IMR-90 (cell line): ENCODE data around the gene USP31. TPM values are rescaled to one million over a fixed set of nuclear protein-coding genes. Genes with fewer than 3 reads are reported as not detected.

Source experiments
- ATAC-seq: fragments of 200-7000 bp; cut with Tn5 transposase; 2 replicates; pipeline ENCODE4 v1.9.1; 2020; ENCODE audit warnings: low read depth, mild to moderate bottlenecking, moderate library complexity
- BruUV-seq: library from RNA; stranded (reverse); fragments of 400-500 nt; replicated peaks from 2 replicates; lab custom pipeline; 2021; lab: Mats Ljungman, UMichigan
- CTCF ChIA-PET: fragments of 300-600 bp; formaldehyde crosslinking; extraction: SDS; loops from one replicate; lab custom pipeline; 2021; ENCODE audit warnings: antibody characterized with exemption; lab: Yijun Ruan, JAX
- POLR2A ChIA-PET: fragments of 300-600 bp; sonication (Branson Sonifier 250); formaldehyde crosslinking; loops from one replicate; lab custom pipeline; 2022; ENCODE audit warnings: antibody characterized with exemption; ENCODE audit not compliant: unreplicated experiment; lab: Charles Lee
- DNase-seq: peaks from one replicate; pipeline ENCODE4 v3.0.0; 2013
- H2AFZ ChIP-seq: replicated peaks from 2 replicates; pipeline ENCODE3; 2013; ENCODE audit warnings: low read length, mild to moderate bottlenecking; ENCODE audit not compliant: poor library complexity
- H2AK5ac ChIP-seq: 2 replicates; pipeline ENCODE4 v1.6.1; 2013; ENCODE audit warnings: low read depth, low read length, inconsistent platforms
- H2AK9ac ChIP-seq: replicated peaks from 2 replicates; pipeline ENCODE3; 2013; ENCODE audit warnings: mild to moderate bottlenecking, low read depth, low read length, moderate library complexity; ENCODE audit not compliant: poor library complexity
- H2BK120ac ChIP-seq: 2 replicates; pipeline ENCODE4 v1.6.1; 2013; ENCODE audit warnings: low read depth, low read length, inconsistent platforms
- H2BK15ac ChIP-seq: 3 replicates; pipeline ENCODE4 v1.6.1; 2013; ENCODE audit warnings: low read depth, low read length, inconsistent platforms
- H2BK20ac ChIP-seq: 2 replicates; pipeline ENCODE4 v1.6.1; 2013; ENCODE audit warnings: low read depth, mild to moderate bottlenecking, inconsistent platforms, low read length, moderate library complexity
- H2BK5ac ChIP-seq: 2 replicates; pipeline ENCODE4 v1.6.1; 2013; ENCODE audit warnings: mild to moderate bottlenecking, low read depth, low read length, inconsistent platforms; ENCODE audit not compliant: poor library complexity, severe bottlenecking
- H3K14ac ChIP-seq: replicated peaks from 2 replicates; pipeline ENCODE4 v1.6.1; 2013; ENCODE audit warnings: low read depth, low read length, inconsistent platforms
- H3K18ac ChIP-seq: 2 replicates; pipeline ENCODE4 v1.6.1; 2013; ENCODE audit warnings: low read depth, low read length, control low read depth
- H3K23ac ChIP-seq: 2 replicates; pipeline ENCODE4 v1.6.1; 2013; ENCODE audit warnings: low read depth, low read length, inconsistent platforms
- H3K27ac ChIP-seq: 2 replicates; pipeline ENCODE4 v1.5.1; 2013; ENCODE audit warnings: mild to moderate bottlenecking, control low read depth, low read length; ENCODE audit not compliant: insufficient read depth
- H3K27me3 ChIP-seq: 2 replicates; pipeline ENCODE4 v1.6.1; 2013; ENCODE audit warnings: low read length; ENCODE audit not compliant: control insufficient read depth, insufficient read depth
- H3K36me3 ChIP-seq: 2 replicates; pipeline ENCODE4 v1.6.1; 2013; ENCODE audit warnings: low read length, mixed read lengths; ENCODE audit not compliant: control insufficient read depth, insufficient read depth
- H3K4ac ChIP-seq: 2 replicates; pipeline ENCODE4 v1.6.1; 2013; ENCODE audit warnings: low read depth, low read length, inconsistent platforms
- H3K4me1 ChIP-seq: 2 replicates; pipeline ENCODE4 v1.6.1; 2013; ENCODE audit warnings: low read length, mixed read lengths; ENCODE audit not compliant: control insufficient read depth, insufficient read depth
- H3K4me2 ChIP-seq: 2 replicates; pipeline ENCODE4 v1.6.1; 2013; ENCODE audit warnings: low read depth, mild to moderate bottlenecking, control low read depth, low read length, moderate library complexity
- H3K4me3 ChIP-seq: 2 replicates; pipeline ENCODE4 v1.5.1; 2013; ENCODE audit warnings: low read depth, mild to moderate bottlenecking, control low read depth, low read length, moderate library complexity; ENCODE audit not compliant: insufficient read depth
- H3K56ac ChIP-seq: 2 replicates; pipeline ENCODE4 v1.6.1; 2013; ENCODE audit warnings: low read length, inconsistent platforms; ENCODE audit not compliant: insufficient read depth; ENCODE audit errors: extremely low read depth
- H3K79me1 ChIP-seq, 2 experiments: 2 replicates each; pipeline ENCODE4 v1.6.1; 2013; ENCODE audit warnings: low read length in 2 of 2, inconsistent platforms in 1 of 2, low read depth in 1 of 2
- H3K9ac ChIP-seq: 2 replicates; pipeline ENCODE4 v1.6.1; 2013; ENCODE audit warnings: low read depth, low read length, control low read depth
- H3K9me1 ChIP-seq: 2 replicates; pipeline ENCODE4 v1.6.1; 2013; ENCODE audit warnings: low read length, inconsistent platforms; ENCODE audit not compliant: insufficient read depth
- H3K9me3 ChIP-seq: 2 replicates; pipeline ENCODE4 v1.6.1; 2013; ENCODE audit warnings: low read length; ENCODE audit not compliant: control insufficient read depth, insufficient read depth
- H4K20me1 ChIP-seq: 2 replicates; pipeline ENCODE4 v1.6.1; 2013; ENCODE audit warnings: low read length, inconsistent platforms; ENCODE audit not compliant: insufficient read depth
- H4K5ac ChIP-seq: 2 replicates; pipeline ENCODE4 v1.6.1; 2013; ENCODE audit warnings: mild to moderate bottlenecking, low read depth, low read length, control low read depth
- H4K8ac ChIP-seq, 2 experiments: 2 replicates each; pipeline ENCODE4 v1.6.1; 2013; ENCODE audit warnings: low read depth in 2 of 2, low read length in 2 of 2, control low read depth in 1 of 2, inconsistent platforms in 1 of 2
- H4K91ac ChIP-seq: 2 replicates; pipeline ENCODE4 v1.6.1; 2013; ENCODE audit warnings: low read depth, low read length, inconsistent platforms; ENCODE audit not compliant: insufficient read depth
- BHLHE40 ChIP-seq: fragments of 150-350 bp; IDR thresholded peaks from 2 replicates; pipeline ENCODE4 v1.6.1; 2016; ENCODE audit warnings: mild to moderate bottlenecking, low read depth, low read length
- CTCF ChIP-seq: conservative IDR thresholded peaks from 2 replicates; pipeline ENCODE4 v1.5.1; 2012; ENCODE audit warnings: mild to moderate bottlenecking, low read depth, low read length, improper control_type of control experiment
- ELK1 ChIP-seq: fragments of 150-350 bp; IDR thresholded peaks from 2 replicates; pipeline ENCODE4 v1.6.1; 2016; ENCODE audit warnings: low read depth, mild to moderate bottlenecking, low read length, moderate library complexity, borderline replicate concordance
- MAFK ChIP-seq: IDR thresholded peaks from 2 replicates; pipeline ENCODE4 v1.6.1; 2012; ENCODE audit warnings: low read depth, low read length, improper control_type of control experiment
- MAZ ChIP-seq: IDR thresholded peaks from 2 replicates; pipeline ENCODE4 v1.6.1; 2012; ENCODE audit warnings: low read depth, mild to moderate bottlenecking, low read length, improper control_type of control experiment, moderate library complexity, borderline replicate concordance
- MXI1 ChIP-seq: IDR thresholded peaks from 2 replicates; pipeline ENCODE4 v1.6.1; 2012; ENCODE audit warnings: low read depth, mild to moderate bottlenecking, low read length, moderate library complexity, borderline replicate concordance
- RAD21 ChIP-seq: IDR thresholded peaks from 2 replicates; pipeline ENCODE4 v1.6.1; 2012; ENCODE audit warnings: low read length, improper control_type of control experiment
- RFX5 ChIP-seq: IDR thresholded peaks from 2 replicates; pipeline ENCODE4 v1.8.0; 2012; ENCODE audit warnings: low read depth, mild to moderate bottlenecking, low read length, moderate library complexity
- SMC3 ChIP-seq: fragments of 150-350 bp; IDR thresholded peaks from 2 replicates; pipeline ENCODE4 v1.6.1; 2016; ENCODE audit warnings: low read depth, mild to moderate bottlenecking, antibody characterized with exemption, low read length, moderate library complexity
- USF2 ChIP-seq: fragments of 150-350 bp; IDR thresholded peaks from 2 replicates; pipeline ENCODE4 v1.6.1; 2017; ENCODE audit warnings: mild to moderate bottlenecking, antibody characterized with exemption, low read length, low read depth
- WGBS, 2 experiments: methylation state at CpG; one replicate each; pipeline versions ENCODE4 v1.1.5 to v1.1.7; 2013; ENCODE audit warnings: missing lambda C conversion rate in 2 of 2; ENCODE audit not compliant: insufficient read length in 1 of 2; ENCODE audit errors: extremely low coverage in 2 of 2; 5-methylcytosine and 5-hydroxymethylcytosine counted together
- dilution Hi-C: fragments of 300-500 bp; cut with HindIII; formaldehyde crosslinking; loops from one replicate; pipeline ENCODE4 v1.14.3; 2018; ENCODE audit warnings: low sequenced_read_pairs; ENCODE audit not compliant: unreplicated experiment
- in situ Hi-C: fragments of 300-500 bp; cut with MboI; formaldehyde crosslinking; loops from 3 replicates; pipeline ENCODE4 v1.14.3; 2019; ENCODE audit warnings: low sequenced_read_pairs, inconsistent platforms, mixed read lengths
- intact Hi-C: fragments of 100-400 bp; cut with micrococcal nuclease; formaldehyde crosslinking; loops from 2 replicates; pipeline ENCODE4 v1.10.0; 2022
- polyA plus RNA-seq, 3 experiments: library from polyadenylated mRNA; depleted of rRNA; stranded (reverse); fragments of >200 nt; gene quantifications; 2 replicates each; pipeline ENCODE4 v1.2.3, GENCODE V29; 2012; ENCODE audit warnings: low replicate concordance in 1 of 3
- total RNA-seq: library from RNA; depleted of rRNA; stranded (reverse); fragments of >200 nt; gene quantifications from 2 replicates; pipeline ENCODE4 v1.2.3, GENCODE V29; 2012

The USP31 gene
- total and polyA plus RNA-seq, 2 of the 4 experiments (the other 2 are of a cell fraction) = 2.9 to 3.4 TPM

GRCh38 chr16:23025692-23026307, 123.5 kb downstream of the USP31 start:
- no peak overlapping the region for H4K5ac ChIP-seq
- no peaks in the 10 kb centered on the region for H3K4me1 ChIP-seq
- no peak overlapping the region for H2BK120ac ChIP-seq
- no peak overlapping the region for H3K27ac ChIP-seq
- H3K9me3 ChIP-seq = no peaks in the 10 kb centered on the region
- H2BK15ac ChIP-seq = no peak overlapping the region
- BruUV-seq = no TSS peak
- H3K9me1 ChIP-seq = no peaks in the 10 kb centered on the region
- H3K4ac ChIP-seq = no peak overlapping the region
- no peak overlapping the region for H4K91ac ChIP-seq
- intact Hi-C loops (no loop called here), in situ Hi-C loops (no loop called here), dilution Hi-C loops (no loop called here)
- no peak for TF ChIP-seq SMC3
- no peak for TF ChIP-seq RFX5
- TF ChIP-seq BHLHE40 = no peak
- TF ChIP-seq MAZ = no peak
- TF ChIP-seq CTCF = no peak
- no peak for TF ChIP-seq ELK1
- no peak for TF ChIP-seq USF2
- no peak for TF ChIP-seq RAD21
- TF ChIP-seq MXI1 = no peak
- no peak for TF ChIP-seq MAFK
- ATAC-seq (no peak), DNase-seq (no peak)
- H3K23ac ChIP-seq = no peak overlapping the region
- H3K4me3 ChIP-seq = no peak overlapping the region
- no peak overlapping the region for H2AK5ac ChIP-seq
- 50% methylated on average over 1 of the region's 4 CpGs; no CpG with 5 or more reads in 1 of the 2 experiments for WGBS, 2 experiments
- no peak overlapping the region for H2AK9ac ChIP-seq
- H3K9ac ChIP-seq = no peak overlapping the region
- H3K56ac ChIP-seq = no peak overlapping the region
- no peak overlapping the region for H2BK5ac ChIP-seq
- ChIA-PET POLR2A (no interaction called here), CTCF (no interaction called here)
- no peak overlapping the region for H2AFZ ChIP-seq
- H3K27me3 ChIP-seq = no peaks in the 10 kb centered on the region
- no peaks in the 10 kb centered on the region for H3K79me1 ChIP-seq
- H4K20me1 ChIP-seq = no peaks in the 10 kb centered on the region
- H3K4me2 ChIP-seq = no peak overlapping the region
- no peak overlapping the region for H2BK20ac ChIP-seq
- no peaks in the 10 kb centered on the region for H3K36me3 ChIP-seq
- H3K18ac ChIP-seq = no peak overlapping the region
- no peak overlapping the region for H3K14ac ChIP-seq
- no peak overlapping the region for H4K8ac ChIP-seq
